ENCODE measurements around the gene CTAGE6. TPM values are rescaled to one million over a fixed set of nuclear protein-coding genes. Genes with fewer than 3 reads are reported as not detected.
"Not testable (repeated sequence)": the region's sequence is repeated elsewhere in the genome, so short reads cannot be mapped to it uniquely, and the experiment has no call there.

The CTAGE6 gene
- total RNA-seq, 1 donor from 2014 or later = 0.12 TPM

DNA sequence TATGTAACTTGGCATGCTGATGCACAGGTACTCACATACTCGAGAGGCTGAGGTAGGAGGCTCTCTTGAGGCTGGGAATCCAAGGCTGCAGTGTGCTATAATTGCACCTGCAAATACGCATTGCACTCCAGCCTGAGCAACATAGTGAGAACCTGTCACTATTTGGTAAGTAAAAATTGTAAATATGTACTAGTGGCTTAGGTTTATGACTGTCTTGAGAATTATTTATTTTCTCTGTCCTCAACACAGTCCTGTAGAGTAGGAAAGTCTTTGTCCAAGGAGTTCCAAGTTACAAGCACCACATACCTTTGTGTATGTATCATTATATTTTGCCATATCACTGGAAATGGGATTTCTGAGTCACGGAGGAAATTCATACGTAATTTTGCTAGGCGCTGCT is 45.1 kb downstream of the CTAGE6 start:
- not testable (repeated sequence) for DNase-seq (ENCODE audit: extremely low spot score, unreplicated experiment); H3K36me3 Mint-ChIP-seq; H3K4me3 Mint-ChIP-seq; H3K4me1 Mint-ChIP-seq (ENCODE audit: unreplicated experiment); H3K27me3 Mint-ChIP-seq; H3K27ac Mint-ChIP-seq; H3K9me3 Mint-ChIP-seq

DNA sequence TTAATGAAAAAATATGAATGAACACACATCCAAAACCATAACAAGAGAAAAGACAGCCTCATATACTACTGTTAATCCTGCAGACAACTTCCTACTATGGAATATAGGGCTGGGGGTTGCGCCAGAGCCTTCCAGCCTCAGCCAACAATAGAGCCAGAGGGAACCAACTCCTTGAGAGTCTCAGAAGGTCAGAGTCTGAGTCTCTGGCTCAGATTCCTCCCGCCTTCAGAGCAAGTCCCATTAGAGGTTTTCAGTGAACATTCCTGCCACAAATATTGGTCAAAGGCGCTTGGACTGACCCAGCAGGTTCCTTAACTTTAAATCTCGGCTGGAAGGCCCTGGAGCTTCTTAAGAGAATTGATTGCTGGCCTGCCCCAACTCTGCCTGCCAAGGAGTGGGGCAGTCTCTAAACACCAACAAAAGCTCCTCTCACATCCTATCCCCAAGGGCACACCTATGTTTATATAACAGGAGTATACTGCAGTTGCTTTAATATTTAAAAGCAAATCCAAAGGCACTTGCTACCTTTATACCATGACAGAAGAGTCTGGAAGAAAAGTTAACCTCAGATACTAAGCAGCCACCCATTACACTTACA is 45.7 kb downstream of the CTAGE6 start:
- H3K27me3 Mint-ChIP-seq; H3K4me1 Mint-ChIP-seq (ENCODE audit: unreplicated experiment); H3K4me3 Mint-ChIP-seq; H3K36me3 Mint-ChIP-seq; DNase-seq (ENCODE audit: extremely low spot score, unreplicated experiment); H3K9me3 Mint-ChIP-seq; H3K27ac Mint-ChIP-seq: not testable (repeated sequence)

DNA sequence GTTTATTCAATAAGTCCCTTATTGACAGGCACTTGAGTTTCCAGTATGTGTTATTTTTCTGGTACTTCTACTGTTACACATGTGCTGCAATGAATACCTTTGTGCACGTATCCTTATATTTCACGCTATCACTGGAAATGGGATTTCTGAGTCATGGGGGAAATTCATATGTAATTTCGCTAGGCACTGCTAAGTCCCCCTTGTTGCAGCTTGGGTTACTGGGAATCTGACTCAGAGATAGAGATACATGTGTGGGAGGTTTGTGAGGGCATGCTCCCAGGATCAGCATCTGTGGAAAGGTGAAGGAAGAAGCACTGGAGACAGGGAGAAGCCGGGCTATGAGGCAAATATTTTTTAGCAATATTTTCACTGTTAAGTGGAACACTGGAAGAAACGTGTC is 47.6 kb downstream of the CTAGE6 start:
- not testable (repeated sequence) for H3K27ac Mint-ChIP-seq; H3K9me3 Mint-ChIP-seq; DNase-seq (ENCODE audit: extremely low spot score, unreplicated experiment); H3K4me1 Mint-ChIP-seq (ENCODE audit: unreplicated experiment); H3K36me3 Mint-ChIP-seq; H3K27me3 Mint-ChIP-seq; H3K4me3 Mint-ChIP-seq

Other genes starting within 250 kb of the CTAGE6 start
- gene CTAGE15, start 185.9 kb downstream of the CTAGE6 start, total RNA-seq (ENCODE audit: low replicate concordance) = 0.17 and 1.6 TPM in 2 replicates
- gene TCAF2, start 136.7 kb downstream of the CTAGE6 start, total RNA-seq (ENCODE audit: low replicate concordance) = 3.5 and 9.3 TPM in 2 replicates
- gene TCAF1, start 144.5 kb upstream of the CTAGE6 start, total RNA-seq (ENCODE audit: low replicate concordance) = 50.0 and 71.2 TPM in 2 replicates
- gene OR2F2, start 177.5 kb upstream of the CTAGE6 start, total RNA-seq (ENCODE audit: low replicate concordance) = not detected in 2 replicates
- not detected in 2 replicates for gene OR2F1, start 197.1 kb upstream of the CTAGE6 start, total RNA-seq (ENCODE audit: low replicate concordance)
- gene OR6B1, start 242.6 kb upstream of the CTAGE6 start, total RNA-seq (ENCODE audit: low replicate concordance) = not detected in 2 replicates

All from type B pancreatic cell (in vitro differentiated cells).